ENCODE data around the gene GSK3B.

DNA sequence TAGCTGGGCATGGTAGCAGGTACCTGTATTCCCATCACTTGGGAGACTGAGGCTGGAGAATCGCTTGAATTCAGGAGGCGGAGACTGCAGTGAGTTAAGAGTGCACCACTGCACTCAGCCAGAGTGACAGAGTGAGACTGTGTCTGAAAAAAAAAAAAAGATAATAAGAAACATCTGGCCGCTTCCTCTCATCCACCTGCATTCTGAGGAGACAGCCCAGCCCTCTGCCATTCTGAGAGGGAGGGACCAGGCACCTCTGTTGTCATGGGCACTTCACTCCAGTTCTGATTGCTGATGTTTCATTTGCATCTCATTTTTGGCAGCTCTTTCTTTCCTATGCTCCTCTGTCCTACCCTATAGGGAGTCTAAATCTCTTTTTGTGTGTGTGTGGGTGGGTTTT lies 36.4 kb upstream of the GSK3B start:
- TF ChIP-seq, protein P1, sequence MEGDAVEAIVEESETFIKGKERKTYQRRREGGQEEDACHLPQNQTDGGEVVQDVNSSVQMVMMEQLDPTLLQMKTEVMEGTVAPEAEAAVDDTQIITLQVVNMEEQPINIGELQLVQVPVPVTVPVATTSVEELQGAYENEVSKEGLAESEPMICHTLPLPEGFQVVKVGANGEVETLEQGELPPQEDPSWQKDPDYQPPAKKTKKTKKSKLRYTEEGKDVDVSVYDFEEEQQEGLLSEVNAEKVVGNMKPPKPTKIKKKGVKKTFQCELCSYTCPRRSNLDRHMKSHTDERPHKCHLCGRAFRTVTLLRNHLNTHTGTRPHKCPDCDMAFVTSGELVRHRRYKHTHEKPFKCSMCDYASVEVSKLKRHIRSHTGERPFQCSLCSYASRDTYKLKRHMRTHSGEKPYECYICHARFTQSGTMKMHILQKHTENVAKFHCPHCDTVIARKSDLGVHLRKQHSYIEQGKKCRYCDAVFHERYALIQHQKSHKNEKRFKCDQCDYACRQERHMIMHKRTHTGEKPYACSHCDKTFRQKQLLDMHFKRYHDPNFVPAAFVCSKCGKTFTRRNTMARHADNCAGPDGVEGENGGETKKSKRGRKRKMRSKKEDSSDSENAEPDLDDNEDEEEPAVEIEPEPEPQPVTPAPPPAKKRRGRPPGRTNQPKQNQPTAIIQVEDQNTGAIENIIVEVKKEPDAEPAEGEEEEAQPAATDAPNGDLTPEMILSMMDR (IDR thresholded peaks at IDR 0.05), result no peak
- no peak for TF ChIP-seq POLR2A (IDR thresholded peaks at IDR 0.05)
